ENCODE results near the gene NME7.

- no peak for TF ChIP-seq CTCF (IDR thresholded peaks at IDR 0.05)
- TF ChIP-seq, protein P1, sequence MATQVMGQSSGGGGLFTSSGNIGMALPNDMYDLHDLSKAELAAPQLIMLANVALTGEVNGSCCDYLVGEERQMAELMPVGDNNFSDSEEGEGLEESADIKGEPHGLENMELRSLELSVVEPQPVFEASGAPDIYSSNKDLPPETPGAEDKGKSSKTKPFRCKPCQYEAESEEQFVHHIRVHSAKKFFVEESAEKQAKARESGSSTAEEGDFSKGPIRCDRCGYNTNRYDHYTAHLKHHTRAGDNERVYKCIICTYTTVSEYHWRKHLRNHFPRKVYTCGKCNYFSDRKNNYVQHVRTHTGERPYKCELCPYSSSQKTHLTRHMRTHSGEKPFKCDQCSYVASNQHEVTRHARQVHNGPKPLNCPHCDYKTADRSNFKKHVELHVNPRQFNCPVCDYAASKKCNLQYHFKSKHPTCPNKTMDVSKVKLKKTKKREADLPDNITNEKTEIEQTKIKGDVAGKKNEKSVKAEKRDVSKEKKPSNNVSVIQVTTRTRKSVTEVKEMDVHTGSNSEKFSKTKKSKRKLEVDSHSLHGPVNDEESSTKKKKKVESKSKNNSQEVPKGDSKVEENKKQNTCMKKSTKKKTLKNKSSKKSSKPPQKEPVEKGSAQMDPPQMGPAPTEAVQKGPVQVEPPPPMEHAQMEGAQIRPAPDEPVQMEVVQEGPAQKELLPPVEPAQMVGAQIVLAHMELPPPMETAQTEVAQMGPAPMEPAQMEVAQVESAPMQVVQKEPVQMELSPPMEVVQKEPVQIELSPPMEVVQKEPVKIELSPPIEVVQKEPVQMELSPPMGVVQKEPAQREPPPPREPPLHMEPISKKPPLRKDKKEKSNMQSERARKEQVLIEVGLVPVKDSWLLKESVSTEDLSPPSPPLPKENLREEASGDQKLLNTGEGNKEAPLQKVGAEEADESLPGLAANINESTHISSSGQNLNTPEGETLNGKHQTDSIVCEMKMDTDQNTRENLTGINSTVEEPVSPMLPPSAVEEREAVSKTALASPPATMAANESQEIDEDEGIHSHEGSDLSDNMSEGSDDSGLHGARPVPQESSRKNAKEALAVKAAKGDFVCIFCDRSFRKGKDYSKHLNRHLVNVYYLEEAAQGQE (IDR thresholded peaks at IDR 0.05; ENCODE audit: insufficient read depth in 1 of 2, low read depth in 2 of 2, low read length in 1 of 2), result no peak
Measured at GRCh38 chr1:169099561-169099960, 268.0 kb downstream of the NME7 start.
